ENCODE measurements around the gene RNPEPL1.

RNPEPL1 gene

GRCh38 chr2:240629968-240630770, 61.9 kb downstream of the RNPEPL1 start:
- TF ChIP-seq CTCF (IDR thresholded peaks at IDR 0.05), result no peak

Measured in LNCAP (cell line).